GM11168 (cell line): ENCODE results near the gene SELL.
"Not testable (repeated sequence)": the region's sequence is repeated elsewhere in the genome, so short reads cannot be mapped to it uniquely, and the experiment has no call there.

Experiments used
- in situ Hi-C: fragments of 300-500 bp; cut with MboI; formaldehyde crosslinking; loops from one replicate; pipeline ENCODE4 v1.12.0; 2022; ENCODE audit warnings: low sequenced_read_pairs; ENCODE audit not compliant: unreplicated experiment

The SELL gene

DNA sequence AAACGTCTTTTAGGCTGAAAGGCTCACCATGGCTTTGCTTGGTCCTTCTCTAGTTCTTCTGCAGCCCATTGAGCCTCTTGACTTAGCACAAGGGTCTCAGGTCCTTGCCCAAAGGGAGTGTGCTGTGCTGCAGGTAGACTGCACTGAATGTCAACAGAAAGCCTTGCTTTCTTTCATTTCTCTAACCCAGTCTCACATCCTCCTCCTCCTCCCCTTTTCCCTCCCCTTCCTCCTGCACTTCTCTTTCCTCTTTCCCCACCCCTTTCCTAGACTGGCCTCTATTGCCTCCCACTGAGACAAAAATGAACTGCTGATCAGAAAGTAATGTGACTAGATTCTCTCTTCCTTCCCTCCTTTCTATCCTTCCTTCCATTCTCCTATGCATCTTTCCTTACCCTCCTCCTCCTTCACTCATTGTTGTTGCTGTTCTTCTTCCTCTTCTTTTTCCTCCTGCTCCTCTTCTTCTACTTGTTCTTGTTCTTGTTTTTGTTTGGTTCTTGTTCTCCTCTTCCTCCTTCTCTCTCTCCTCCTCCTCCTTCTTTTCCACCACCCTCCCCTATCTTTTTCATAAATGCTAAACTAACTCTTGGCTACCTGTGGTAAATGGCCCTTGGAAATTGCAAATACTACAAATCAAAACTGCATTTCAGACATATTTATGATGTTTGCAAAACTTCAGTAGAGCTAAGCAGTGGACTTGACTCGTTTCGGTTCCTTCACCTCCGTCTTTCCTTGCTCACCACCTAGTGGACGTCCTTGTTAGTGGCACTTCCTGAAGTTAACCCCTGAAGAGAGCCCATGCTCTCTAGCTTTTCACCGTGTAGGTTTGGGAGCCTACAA, at the start of gene SELL:
Gene SELL (minus strand): TSS at position 152 of the 840 bp plus-strand sequence. CDS start 122 bp downstream, at position 30.
- in situ Hi-C loops: loop anchor here (5.0 kb wide), 1 partner anchor 109 kb away; no protein-coding TSS in a partner anchor

DNA sequence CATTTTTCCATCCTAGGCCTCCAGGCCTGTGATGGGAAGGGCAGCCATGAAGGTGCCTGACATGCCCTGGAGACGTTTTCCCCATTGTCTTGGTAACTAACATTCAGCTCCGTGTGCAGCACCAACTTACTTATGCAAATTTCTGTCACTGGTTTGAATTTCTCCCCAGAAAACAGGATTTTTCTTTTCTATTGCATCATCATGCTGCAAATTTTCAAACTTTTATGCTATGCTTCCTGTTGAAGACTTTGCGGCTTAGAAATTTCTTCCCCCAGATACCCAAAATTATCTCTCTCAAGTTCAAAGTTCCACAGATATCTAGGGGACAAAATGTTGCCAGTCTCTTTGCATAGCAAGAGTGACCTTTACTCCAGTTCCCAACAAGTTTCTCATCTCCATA, 47.6 kb upstream of the SELL start:
- in situ Hi-C loops: no loop called here

DNA sequence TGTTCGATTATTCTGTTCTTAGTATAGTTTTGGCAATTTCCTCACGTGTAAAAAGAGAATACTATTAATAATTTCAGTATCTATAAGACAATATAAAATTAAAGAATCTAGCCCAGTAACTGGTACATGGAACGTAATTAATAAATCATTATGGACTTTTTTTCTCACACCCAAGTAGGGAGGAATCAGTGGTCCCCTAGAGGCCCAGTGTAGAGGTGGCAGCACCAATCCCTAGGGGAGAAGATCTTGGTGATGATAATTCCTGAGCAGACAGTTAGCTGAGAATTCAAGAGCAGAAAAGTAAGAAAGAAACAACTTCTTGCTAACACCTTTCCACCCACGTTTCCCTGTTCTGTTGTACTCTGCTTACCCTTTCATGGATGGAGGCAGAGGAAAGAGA, 42.1 kb upstream of the SELL start:
- in situ Hi-C loops: no loop called here

GRCh38 chr1:169750041-169750440, 38.6 kb upstream of the SELL start:
- in situ Hi-C loops: no loop called here

DNA sequence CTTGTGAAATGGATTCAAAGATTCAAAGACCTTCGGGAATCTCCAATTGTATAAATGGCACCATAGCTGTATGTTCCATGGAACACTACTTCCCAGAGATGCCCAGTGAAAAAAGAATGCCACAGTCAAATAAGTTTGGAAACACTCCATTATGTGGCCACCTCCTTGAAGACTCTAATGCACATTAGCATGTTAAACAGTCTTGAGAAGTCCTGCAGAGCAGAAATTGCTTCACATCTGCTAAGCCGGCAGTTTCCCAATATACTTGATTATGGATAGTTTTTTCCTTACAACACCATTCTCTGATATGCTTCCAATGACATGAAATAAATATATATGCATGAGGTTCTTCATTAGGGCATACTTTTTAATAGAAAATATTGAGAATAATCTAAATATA, 35.1 kb upstream of the SELL start:
- in situ Hi-C loops: no loop called here

DNA sequence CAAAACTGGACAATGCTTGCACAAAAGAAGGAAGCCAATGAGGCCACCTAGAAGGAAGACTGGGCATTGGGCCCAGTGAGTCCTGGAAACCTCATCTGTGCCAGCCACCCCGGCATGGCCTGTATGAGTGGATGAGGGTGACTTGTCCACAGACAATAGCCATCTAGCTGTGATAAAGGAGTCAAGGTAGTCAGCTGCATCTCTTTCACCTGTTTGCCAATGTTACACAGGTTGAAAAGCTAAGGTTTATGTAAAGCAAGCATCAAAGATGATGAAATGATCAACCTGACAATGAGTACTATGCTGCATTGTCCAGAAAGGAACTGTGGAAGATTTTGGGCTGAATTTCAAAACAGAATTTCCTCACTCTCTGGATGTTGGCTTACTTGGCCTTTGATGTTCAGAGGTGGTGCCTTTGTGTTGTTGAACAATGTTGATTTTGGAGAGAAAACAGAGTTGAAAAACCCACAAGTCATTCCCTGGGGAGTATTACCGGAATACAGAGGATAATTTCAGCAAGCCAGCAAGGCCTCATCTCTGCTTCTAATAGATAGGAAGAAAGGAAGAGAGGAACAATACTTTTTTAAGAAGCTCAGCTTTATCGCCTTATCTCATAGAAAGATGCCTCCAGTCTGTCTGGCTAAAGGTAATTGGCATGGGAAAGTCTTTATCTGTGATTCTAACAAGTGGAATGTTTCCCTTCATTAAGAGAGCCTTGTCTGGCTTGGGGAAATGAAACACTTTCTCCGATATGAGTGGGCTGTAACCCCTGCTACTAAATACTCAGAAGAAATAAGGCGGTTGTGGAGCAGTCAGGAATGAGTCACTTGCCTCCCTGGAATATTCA, 33.8 kb upstream of the SELL start:
- in situ Hi-C loops: no loop called here

GRCh38 chr1:169741666-169742394, 30.4 kb upstream of the SELL start:
- in situ Hi-C loops: no loop called here

- in situ Hi-C loops: no loop called here
Measured at GRCh38 chr1:169739980-169740379, 28.6 kb upstream of the SELL start.

GRCh38 chr1:169733924-169734323, 22.5 kb upstream of the SELL start, which contains the start of gene SELE:
Gene SELE (minus strand): TSS chr1:169734079. CDS start chr1:169733612, 467 bp downstream.
- in situ Hi-C loops: no loop called here

DNA sequence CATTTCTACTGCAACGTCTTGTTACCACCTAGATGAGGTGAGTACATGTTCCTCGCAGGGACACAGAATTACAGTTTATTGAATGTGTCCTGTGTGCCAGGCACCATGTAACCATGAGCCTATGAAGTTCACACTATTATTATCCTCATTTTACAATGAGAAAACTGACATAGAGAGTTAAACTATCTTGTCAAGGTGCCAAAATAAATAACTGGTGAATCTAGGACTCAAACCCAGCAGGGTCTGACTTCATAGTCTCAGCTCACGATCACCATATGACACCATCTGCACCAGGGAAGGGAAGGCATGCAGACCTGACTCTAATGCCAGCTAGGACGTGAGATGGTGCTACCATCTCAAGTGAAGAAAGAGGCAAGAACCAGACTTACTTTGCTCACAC, 20.0 kb upstream of the SELL start:
- in situ Hi-C loops: no loop called here

- in situ Hi-C loops: no loop called here
Measured at GRCh38 chr1:169729991-169730390, 18.6 kb upstream of the SELL start.

DNA sequence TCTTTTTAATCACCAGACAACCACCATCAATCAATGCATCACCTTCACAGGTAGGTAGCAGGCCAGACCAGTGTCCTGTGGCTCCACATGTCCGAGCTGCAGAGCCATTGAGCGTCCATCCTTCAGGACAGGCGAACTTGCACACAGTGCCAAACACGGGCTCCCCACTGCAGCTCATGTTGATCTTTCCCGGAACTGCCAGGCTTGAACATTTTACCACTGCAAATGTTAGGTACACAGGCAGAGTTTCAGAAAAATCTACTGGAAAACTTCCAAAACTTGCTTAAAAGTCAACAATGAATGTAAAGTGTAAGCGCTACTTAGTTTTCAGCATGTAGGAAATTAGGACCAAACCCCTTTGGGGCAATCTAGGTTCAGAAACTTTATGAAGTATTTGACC, 15.9 kb upstream of the SELL start:
- in situ Hi-C loops: no loop called here

- in situ Hi-C loops: no loop called here
Measured at GRCh38 chr1:169726851-169727250, 15.4 kb upstream of the SELL start.

DNA sequence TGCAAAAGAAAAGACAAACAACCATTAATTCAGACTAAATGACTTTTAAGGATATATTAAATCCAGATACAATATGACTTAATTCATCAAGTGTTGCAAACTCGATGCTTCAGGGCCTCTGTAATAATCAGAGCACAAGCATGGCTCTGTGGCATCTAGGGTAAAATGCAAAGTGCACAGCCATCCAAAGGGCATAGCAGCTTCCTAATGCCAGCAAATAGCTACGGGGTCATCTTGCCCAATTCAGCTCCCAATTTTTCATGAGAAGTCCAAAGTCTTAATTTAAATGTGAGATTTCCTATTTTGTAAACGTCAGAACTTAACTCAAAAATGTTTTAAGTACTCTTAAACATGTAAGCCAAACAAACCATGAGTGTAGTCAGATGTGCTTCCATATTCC, 14.5 kb upstream of the SELL start:
- in situ Hi-C loops: no loop called here

DNA sequence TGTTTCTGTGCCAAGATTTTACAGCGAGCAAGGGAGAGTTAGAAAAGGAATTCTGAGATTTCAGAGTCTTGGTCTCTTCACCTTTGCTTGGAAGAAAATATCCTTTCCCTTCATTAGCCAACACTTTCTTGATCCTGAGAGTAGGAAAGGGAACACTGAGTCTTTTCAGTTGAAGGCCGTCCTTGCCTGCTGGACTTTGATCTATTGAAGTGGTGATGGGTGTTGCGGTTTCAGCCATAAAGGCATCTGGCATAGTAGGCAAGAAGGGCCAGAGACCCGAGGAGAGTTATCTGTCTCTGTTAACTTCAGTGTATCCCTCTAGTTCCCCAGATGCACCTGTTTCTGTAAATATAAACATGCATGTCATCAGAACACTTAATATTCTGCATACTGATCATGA, 12.7 kb upstream of the SELL start:
- in situ Hi-C loops: no loop called here

DNA sequence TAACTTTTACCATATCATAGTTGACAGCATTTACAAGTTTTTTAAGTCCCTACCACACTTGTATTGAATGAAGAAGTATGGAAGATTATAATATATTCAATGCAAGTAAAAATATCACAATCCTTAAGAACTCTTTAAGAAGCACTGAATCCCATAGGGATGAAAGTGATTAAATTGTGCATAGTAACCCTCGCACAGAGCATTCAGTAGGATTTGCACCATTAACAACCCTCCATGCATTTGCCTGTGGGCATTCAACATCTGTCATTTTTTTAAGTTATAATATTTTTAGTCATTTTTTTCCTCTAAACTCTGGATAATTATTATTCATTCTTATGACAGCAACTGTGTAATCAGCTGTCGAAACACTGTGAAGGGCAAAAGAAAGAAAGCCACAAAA, 12.3 kb upstream of the SELL start:
- in situ Hi-C loops: no loop called here

GRCh38 chr1:169722779-169723178, 11.4 kb upstream of the SELL start:
- in situ Hi-C loops: no loop called here

DNA sequence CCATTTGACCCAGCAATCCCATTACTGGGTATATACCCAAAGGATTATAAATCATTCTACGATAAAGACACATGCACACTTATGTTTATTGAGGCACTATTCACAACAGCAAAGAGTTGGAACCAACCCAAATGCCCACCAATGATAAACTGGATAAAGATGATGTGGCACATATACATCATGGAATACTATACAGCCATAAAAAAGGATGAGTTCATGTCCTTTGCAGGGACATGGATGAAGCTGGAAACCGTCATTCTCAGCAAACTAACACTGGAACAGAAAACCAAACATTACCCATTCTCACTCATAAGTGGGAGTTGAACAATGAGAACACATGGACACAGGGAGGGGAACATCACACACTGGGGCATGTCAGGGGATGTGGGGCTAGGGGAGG, 3.7 kb upstream of the SELL start:
- in situ Hi-C loops: not testable (repeated sequence)

DNA sequence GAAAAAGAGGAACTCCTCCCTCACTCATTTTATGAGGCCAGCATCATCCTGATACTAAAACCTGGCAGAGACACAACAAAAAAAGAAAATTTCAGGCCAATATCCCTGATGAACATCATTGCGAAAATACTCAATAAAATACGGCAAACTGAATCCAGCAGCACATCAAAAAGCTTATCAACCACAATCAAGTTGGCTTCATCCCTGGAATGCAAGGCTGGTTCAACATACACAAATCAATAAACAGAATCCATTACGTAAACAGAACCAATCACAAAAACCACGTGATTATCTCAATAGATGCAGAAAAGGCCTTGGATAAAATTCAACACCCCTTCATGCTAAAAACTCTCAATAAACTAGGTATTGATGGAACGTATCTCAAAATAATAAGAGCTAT, 1.7 kb upstream of the SELL start:
- in situ Hi-C loops: loop anchor here (5.0 kb wide), 1 partner anchor 111 kb away; no protein-coding TSS in a partner anchor

GRCh38 chr1:169712309-169712631, 850 bp upstream of the SELL start:
- in situ Hi-C loops: loop anchor here (5.0 kb wide), 1 partner anchor 110 kb away; no protein-coding TSS in a partner anchor

- in situ Hi-C loops: no loop called here
Measured at GRCh38 chr1:169708647-169709046, 2.8 kb downstream of the SELL start.
